Liver (tissue), 9 donors: ENCODE data around the gene RHOD. TPM values are rescaled to one million over a fixed set of nuclear protein-coding genes. Genes with fewer than 3 reads are reported as not detected.

ENCODE experiments used
- DNase-seq: peaks from one replicate; pipeline ENCODE4 v3.0.0-alpha.2; 2017; ENCODE audit warnings: low spot score
- H3K27ac ChIP-seq, 2 donors: one replicate each; pipeline ENCODE4 v1.7.0; 2013; ENCODE audit warnings: inconsistent platforms in 2 of 2, low read length in 2 of 2, control low read depth in 1 of 2, low read depth in 1 of 2, mild to moderate bottlenecking in 1 of 2
- H3K27me3 ChIP-seq, 4 donors: one replicate each; pipeline versions ENCODE4 v1.6.1 to v1.7.0; 2013; ENCODE audit warnings: low read length in 3 of 4, inconsistent platforms in 1 of 4, mild to moderate bottlenecking in 1 of 4, moderate library complexity in 1 of 4; ENCODE audit not compliant: control insufficient read depth in 4 of 4, insufficient read depth in 4 of 4
- H3K36me3 ChIP-seq, 4 donors: one replicate each; pipeline versions ENCODE4 v1.6.1 to v1.7.0; 2013; ENCODE audit warnings: low read length in 3 of 4, mild to moderate bottlenecking in 3 of 4, low read depth in 1 of 4, moderate library complexity in 1 of 4; ENCODE audit not compliant: control insufficient read depth in 4 of 4, insufficient read depth in 3 of 4
- H3K4me1 ChIP-seq, 4 donors: one replicate each; pipeline versions ENCODE4 v1.6.1 to v1.7.0; 2013; ENCODE audit warnings: low read length in 3 of 4, mild to moderate bottlenecking in 3 of 4, moderate library complexity in 1 of 4; ENCODE audit not compliant: control insufficient read depth in 4 of 4, insufficient read depth in 4 of 4
- H3K4me3 ChIP-seq, 3 donors: one replicate each; pipeline versions ENCODE4 v1.6.1 to v1.7.0; 2013; ENCODE audit warnings: low read length in 3 of 3, control low read depth in 1 of 3, low read depth in 1 of 3, mild to moderate bottlenecking in 1 of 3
- H3K9ac ChIP-seq, 2 donors: one replicate each; pipeline ENCODE4 v1.7.0; 2013; ENCODE audit warnings: low read length in 2 of 2, mild to moderate bottlenecking in 2 of 2, moderate library complexity in 2 of 2, control low read depth in 1 of 2, low read depth in 1 of 2
- H3K9me3 ChIP-seq, 4 donors: one replicate each; pipeline versions ENCODE4 v1.6.1 to v1.7.0; 2013; ENCODE audit warnings: low read length in 3 of 4; ENCODE audit not compliant: control insufficient read depth in 4 of 4
- CTCF ChIP-seq: fragments of 150-350 bp; IDR thresholded peaks from 2 replicates; pipeline ENCODE4 v1.5.1; 2017; ENCODE audit warnings: improper control_type of control experiment, low read depth, low read length; ENCODE audit not compliant: missing input control
- EGR1 ChIP-seq, 2 donors: IDR thresholded peaks; 2 replicates each; pipeline ENCODE4 v1.6.1; 2016 to 2018; ENCODE audit warnings: antibody characterized with exemption in 2 of 2, low read depth in 2 of 2
- FOXA1 ChIP-seq: IDR thresholded peaks from 2 replicates; pipeline ENCODE4 v1.6.1; 2016; ENCODE audit warnings: antibody characterized with exemption
- FOXA2 ChIP-seq: IDR thresholded peaks from 2 replicates; pipeline ENCODE4 v1.6.1; 2016; ENCODE audit warnings: antibody characterized with exemption
- GABPA ChIP-seq, 2 donors: IDR thresholded peaks in 1 of 2; conservative IDR thresholded peaks in 1 of 2; 2 replicates each; pipeline ENCODE4 v1.6.1; 2016; ENCODE audit warnings: antibody characterized with exemption in 2 of 2, mild to moderate bottlenecking in 1 of 2, moderate library complexity in 1 of 2
- HNF4G ChIP-seq: IDR thresholded peaks from 2 replicates; pipeline ENCODE4 v1.6.1; 2016; ENCODE audit warnings: antibody characterized with exemption
- JUND ChIP-seq, 2 donors: IDR thresholded peaks; 2 replicates each; pipeline ENCODE4 v1.6.1; 2016; ENCODE audit warnings: antibody characterized with exemption in 2 of 2
- MAX ChIP-seq: IDR thresholded peaks from 2 replicates; pipeline ENCODE4 v1.6.1; 2016; ENCODE audit warnings: antibody characterized with exemption
- NR2F2 ChIP-seq: IDR thresholded peaks from 2 replicates; pipeline ENCODE4 v1.6.1; 2016; ENCODE audit warnings: antibody characterized with exemption
- RAD21 ChIP-seq, 2 donors: IDR thresholded peaks; 2 replicates each; pipeline ENCODE4 v1.6.1; 2016; ENCODE audit warnings: antibody characterized with exemption in 2 of 2, mild to moderate bottlenecking in 2 of 2
- REST ChIP-seq: IDR thresholded peaks from 2 replicates; pipeline ENCODE4 v1.6.1; 2016; ENCODE audit warnings: antibody characterized with exemption, mild to moderate bottlenecking
- RXRA ChIP-seq, 2 donors: IDR thresholded peaks; 2 replicates each; pipeline ENCODE4 v1.6.1; 2017 to 2018; ENCODE audit warnings: antibody characterized with exemption in 2 of 2, mild to moderate bottlenecking in 1 of 2
- SP1 ChIP-seq: IDR thresholded peaks from 2 replicates; pipeline ENCODE4 v1.6.1; 2018; ENCODE audit warnings: antibody characterized with exemption, mild to moderate bottlenecking
- TAF1 ChIP-seq: conservative IDR thresholded peaks from 2 replicates; pipeline ENCODE4 v1.6.1; 2016; ENCODE audit warnings: antibody characterized with exemption, mild to moderate bottlenecking
- YY1 ChIP-seq: IDR thresholded peaks from 2 replicates; pipeline ENCODE4 v1.6.1; 2016; ENCODE audit warnings: antibody characterized with exemption, mild to moderate bottlenecking
- WGBS: extraction: QIAGEN DNeasy Blood & Tissue Kit; methylation state at CpG from one replicate; pipeline ENCODE4 v1.1.7; 2013; 5-methylcytosine and 5-hydroxymethylcytosine counted together
- polyA plus RNA-seq, 2 donors: library from polyadenylated mRNA; stranded (reverse) in 1 of 2; unstranded in 1 of 2; fragments of 200-250 nt in 1 of 2; fragments of >200 nt in 1 of 2; fragmentation: Nextera tagmentation in 1 of 2; extraction: Ambion mirVana in 1 of 2; gene quantifications; one replicate each; pipeline versions ENCODE4 v1.2.1 to v1.2.3, GENCODE V29; 2013 to 2015
- total RNA-seq, 2 donors: library from RNA; depleted of rRNA; stranded (reverse); fragments of >200 nt; gene quantifications; one replicate each; pipeline ENCODE4 v1.2.3, GENCODE V29; 2014
- TF ChIP-seq, protein P1 (sequence below): IDR thresholded peaks from 2 replicates; pipeline ENCODE4 v1.6.1; 2016; ENCODE audit warnings: antibody characterized with exemption
- donor health status: healthy.
- donor health status: healthy.
- donor health status: healthy.
- donor health status: healthy.
- donor health status: healthy.

Gene RHOD
- total and polyA plus RNA-seq, 4 donors, result 7.8 to 50.7 (median 33.2) TPM

GRCh38 chr11:67102664-67103063 is 46.0 kb downstream of the RHOD start:
- WGBS, result 97% methylated on average over 8 of the region's 8 CpGs
- H3K36me3 ChIP-seq, result no peaks in the 10 kb centered on the region
- H3K4me1 ChIP-seq, result no peaks in the 10 kb centered on the region
- H3K27me3 ChIP-seq, result no peaks in the 10 kb centered on the region
- H3K9me3 ChIP-seq, result no peaks in the 10 kb centered on the region
- TF ChIP-seq TAF1 (no peak), MAX (no peak), NR2F2 (no peak), FOXA2 (no peak), GABPA (IDR thresholded peaks at IDR 0.05 in 1 of 2, conservative IDR thresholded peaks at IDR 0.05 in 1 of 2) (no peak), JUND (IDR thresholded peaks at IDR 0.05) (no peak)
- H3K4me3 ChIP-seq, result no peak overlapping the region
- no peak overlapping the region for H3K27ac ChIP-seq
- H3K9ac ChIP-seq, result no peak overlapping the region
- DNase-seq, result no peak

GRCh38 chr11:67105964-67106363 is 49.3 kb downstream of the RHOD start:
- Histone ChIP-seq H3K4me3 (no peak overlapping the region), H3K9ac (no peak overlapping the region), H3K27ac (no peak overlapping the region), H3K4me1 (peaks cover 0 to 3% (median 2%) of the 10 kb centered on the region in 4 donors), H3K27me3 (no peaks in the 10 kb centered on the region), H3K36me3 (no peaks in the 10 kb centered on the region), H3K9me3 (no peaks in the 10 kb centered on the region)
- DNase-seq, result no peak
- no peak for TF ChIP-seq NR2F2
- no peak for TF ChIP-seq MAX
- no peak for TF ChIP-seq JUND (IDR thresholded peaks at IDR 0.05)
- no peak for TF ChIP-seq REST
- no peak for TF ChIP-seq SP1
- no peak for TF ChIP-seq RAD21 (IDR thresholded peaks at IDR 0.05)
- no peak for TF ChIP-seq EGR1 (IDR thresholded peaks at IDR 0.05; ENCODE audit: low read depth in 2 of 2)
- no peak for TF ChIP-seq YY1
- TF ChIP-seq HNF4G, result no peak
- no peak for TF ChIP-seq TAF1
- TF ChIP-seq GABPA (IDR thresholded peaks at IDR 0.05 in 1 of 2, conservative IDR thresholded peaks at IDR 0.05 in 1 of 2), result no peak
- no peak for TF ChIP-seq RXRA (IDR thresholded peaks at IDR 0.05)
- TF ChIP-seq, protein P1, sequence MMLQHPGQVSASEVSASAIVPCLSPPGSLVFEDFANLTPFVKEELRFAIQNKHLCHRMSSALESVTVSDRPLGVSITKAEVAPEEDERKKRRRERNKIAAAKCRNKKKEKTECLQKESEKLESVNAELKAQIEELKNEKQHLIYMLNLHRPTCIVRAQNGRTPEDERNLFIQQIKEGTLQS, result no peak
- WGBS, result 95% methylated on average over 2 of the region's 2 CpGs

DNA sequence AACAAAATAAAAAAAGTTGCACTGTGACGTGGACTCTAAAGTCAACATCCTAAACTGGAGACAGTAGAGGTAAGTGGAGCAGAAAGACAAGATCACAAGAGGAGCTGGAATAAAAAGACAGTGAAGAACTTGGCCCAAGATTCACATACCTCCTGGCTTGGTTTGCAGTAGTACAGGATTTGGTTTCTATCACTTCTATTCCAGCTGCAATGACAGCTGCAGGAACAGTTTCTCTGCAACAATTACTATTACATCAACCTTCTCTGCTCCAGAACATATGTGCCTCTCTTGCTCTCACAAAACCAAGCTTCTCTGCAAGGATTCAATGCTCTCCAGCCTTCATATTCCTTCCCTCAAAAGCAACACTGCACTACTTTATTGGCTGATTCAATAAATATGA is 54.6 kb downstream of the RHOD start:
- no peaks in the 10 kb centered on the region for H3K27me3 ChIP-seq
- no peak overlapping the region for H3K27ac ChIP-seq
- WGBS, result 36% methylated on average over 1 of the region's 1 CpG
- H3K36me3 ChIP-seq, result no peaks in the 10 kb centered on the region
- peaks cover 3 to 10% (median 7%) of the 10 kb centered on the region in 4 donors for H3K4me1 ChIP-seq
- no peak overlapping the region for H3K9ac ChIP-seq
- no peak overlapping the region for H3K4me3 ChIP-seq
- no peaks in the 10 kb centered on the region for H3K9me3 ChIP-seq
- no peak for DNase-seq
- no peak for TF ChIP-seq FOXA1
- TF ChIP-seq REST, result no peak
- no peak for TF ChIP-seq EGR1 (IDR thresholded peaks at IDR 0.05; ENCODE audit: low read depth in 2 of 2)
- TF ChIP-seq YY1, result no peak
- TF ChIP-seq SP1, result no peak
- TF ChIP-seq CTCF, result no peak
- TF ChIP-seq TAF1, result no peak
